ENCODE results near the gene TRIM74.
"Not testable (repeated sequence)": the region's sequence is repeated elsewhere in the genome, so short reads cannot be mapped to it uniquely, and the experiment has no call there.

Gene TRIM74

GRCh38 chr7:72968980-72969516 lies at the start of gene TRIM74:
Gene TRIM74 (minus strand): TSS chr7:72969466. CDS start chr7:72966157, 3,309 bp downstream.
- not testable (repeated sequence) for DNase-seq (ENCODE audit: low read depth)

GRCh38 chr7:73006491-73006890 lies 37.2 kb upstream of the TRIM74 start:
- not testable (repeated sequence) for DNase-seq (ENCODE audit: low read depth)

GRCh38 chr7:73005693-73006447 lies 36.6 kb upstream of the TRIM74 start:
- DNase-seq (ENCODE audit: low read depth): not testable (repeated sequence)

GRCh38 chr7:73005356-73005692 lies 36.1 kb upstream of the TRIM74 start:
- DNase-seq (ENCODE audit: low read depth): not testable (repeated sequence)

- not testable (repeated sequence) for DNase-seq (ENCODE audit: low read depth)
Measured at GRCh38 chr7:72997887-72998468, 28.7 kb upstream of the TRIM74 start.

GRCh38 chr7:72997447-72997846 lies 28.2 kb upstream of the TRIM74 start:
- not testable (repeated sequence) for DNase-seq (ENCODE audit: low read depth)

GRCh38 chr7:72995484-72995883 lies 26.2 kb upstream of the TRIM74 start:
- DNase-seq (ENCODE audit: low read depth): not testable (repeated sequence)

GRCh38 chr7:72990146-72990913 lies 21.1 kb upstream of the TRIM74 start:
- DNase-seq (ENCODE audit: low read depth): not testable (repeated sequence)

- not testable (repeated sequence) for DNase-seq (ENCODE audit: low read depth)
Measured at GRCh38 chr7:72982084-72982483, 12.8 kb upstream of the TRIM74 start.

GRCh38 chr7:72980382-72980781 lies 11.1 kb upstream of the TRIM74 start:
- not testable (repeated sequence) for DNase-seq (ENCODE audit: low read depth)

GRCh38 chr7:72976434-72976833 lies 7.2 kb upstream of the TRIM74 start:
- DNase-seq (ENCODE audit: low read depth): not testable (repeated sequence)

- DNase-seq (ENCODE audit: low read depth): not testable (repeated sequence)
Measured at GRCh38 chr7:72975656-72976286, 6.5 kb upstream of the TRIM74 start.

GRCh38 chr7:72974781-72975180 lies 5.5 kb upstream of the TRIM74 start:
- DNase-seq (ENCODE audit: low read depth): not testable (repeated sequence)

GRCh38 chr7:72971505-72971904 lies 2.2 kb upstream of the TRIM74 start:
- not testable (repeated sequence) for DNase-seq (ENCODE audit: low read depth)

- DNase-seq (ENCODE audit: low read depth): not testable (repeated sequence)
Measured at GRCh38 chr7:72969688-72970087, 422 bp upstream of the TRIM74 start.

GRCh38 chr7:72966892-72967291 lies 2.4 kb downstream of the TRIM74 start:
- DNase-seq (ENCODE audit: low read depth): not testable (repeated sequence)

- not testable (repeated sequence) for DNase-seq (ENCODE audit: low read depth)
Measured at GRCh38 chr7:72965186-72965975, 3.9 kb downstream of the TRIM74 start.

- DNase-seq (ENCODE audit: low read depth): not testable (repeated sequence)
Measured at GRCh38 chr7:72963056-72963455, 6.2 kb downstream of the TRIM74 start.

GRCh38 chr7:72961346-72961650 lies 8.0 kb downstream of the TRIM74 start:
- not testable (repeated sequence) for DNase-seq (ENCODE audit: low read depth)

- DNase-seq (ENCODE audit: low read depth): not testable (repeated sequence)
Measured at GRCh38 chr7:72960626-72961345, 8.5 kb downstream of the TRIM74 start.

- DNase-seq (ENCODE audit: low read depth): not testable (repeated sequence)
Measured at GRCh38 chr7:72960029-72960428, 9.2 kb downstream of the TRIM74 start.
